ENCODE measurements around the gene ZNF397.

DNA sequence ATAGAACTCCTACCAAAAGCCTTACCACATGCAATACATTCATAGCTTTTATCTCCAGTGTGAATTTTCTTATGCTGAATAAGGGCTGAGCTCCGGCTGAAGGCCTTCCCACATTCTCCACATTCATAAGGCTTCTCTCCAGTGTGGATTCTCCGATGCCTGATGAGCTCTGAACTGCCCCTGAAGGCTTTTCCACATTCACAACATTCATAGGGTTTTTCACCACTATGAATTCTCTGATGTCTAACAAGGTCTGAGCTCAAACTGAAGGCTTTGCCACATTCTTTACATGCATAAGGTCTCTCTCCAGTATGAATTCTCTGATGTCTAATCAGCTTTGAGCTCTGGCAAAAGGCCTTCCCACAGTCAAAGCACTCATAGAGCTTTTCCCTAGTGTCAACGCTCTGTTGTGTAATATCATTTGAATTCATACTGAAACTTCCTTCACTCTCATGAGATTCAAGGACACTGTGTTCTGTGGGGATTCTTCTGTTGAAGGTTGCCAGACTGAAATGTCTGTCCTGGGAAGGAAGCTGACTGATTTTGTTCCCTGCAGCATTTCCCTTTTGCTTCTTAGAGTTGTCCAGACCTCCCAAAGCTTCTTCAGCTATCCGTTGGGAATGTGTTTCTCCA lies 12.9 kb downstream of the ZNF397 start:
- TF ChIP-seq POLR2A (IDR thresholded peaks at IDR 0.05; ENCODE audit: low read length), result no peak
- TF ChIP-seq GATA1 (IDR thresholded peaks at IDR 0.05; ENCODE audit: low read depth, low read length), result no peak

Data from erythroblast (primary cell).